ENCODE results near the gene CMTM6. TPM values are rescaled to one million over a fixed set of nuclear protein-coding genes. Genes with fewer than 3 reads are reported as not detected.
A peak's percentile ranks its signal among the peaks of the same experiment; 100 is the strongest.
"Not testable (repeated sequence)": the region's sequence is repeated elsewhere in the genome, so short reads cannot be mapped to it uniquely, and the experiment has no call there.

Gene CMTM6
- total RNA-seq, 1 experiment from 2014 or later: 27.2 TPM

DNA sequence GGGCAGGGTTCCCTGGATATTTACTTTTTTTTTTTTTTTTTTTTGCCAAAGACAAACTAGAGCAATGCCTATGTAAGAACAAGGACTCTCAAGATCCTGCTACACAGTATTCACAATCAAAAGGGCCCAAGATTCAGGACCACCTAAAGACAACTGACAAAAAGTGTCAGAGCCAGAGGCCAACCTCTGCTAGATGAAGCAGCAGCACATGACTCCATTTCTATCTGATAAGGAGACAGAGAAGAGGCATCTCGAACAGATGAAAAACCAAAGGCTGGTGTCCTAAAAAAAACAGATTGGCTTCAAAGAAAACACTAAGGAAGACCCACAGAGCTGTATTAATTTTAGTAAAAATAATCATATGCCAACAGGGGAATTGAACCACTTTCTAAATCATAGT lies 20.0 kb downstream of the CMTM6 start:
- POLR2A ChIA-PET: interaction anchor here (1.5 kb wide), 1 partner anchor 19 kb away, joined by 5 read pairs; the partner anchor contains the start of gene CMTM6
- no peak for TF ChIP-seq CTCF (IDR thresholded peaks at IDR 0.05; ENCODE audit: unreplicated experiment)
- peaks cover 7% of the 10 kb centered on the region for H3K4me1 Mint-ChIP-seq (ENCODE audit: insufficient read depth, unreplicated experiment)
- DNase-seq (ENCODE audit: unreplicated experiment): no peak
- no TSS peak for BruUV-seq (replicated peaks)
- H3K27ac Mint-ChIP-seq (ENCODE audit: low read depth, unreplicated experiment): no peak overlapping the region
- no peaks in the 10 kb centered on the region for H3K27me3 Mint-ChIP-seq (ENCODE audit: insufficient read depth, unreplicated experiment)
- H3K36me3 Mint-ChIP-seq (ENCODE audit: insufficient read depth, unreplicated experiment): peaks cover 29% of the 10 kb centered on the region
- CTCF ChIA-PET: interaction anchor here (4.0 kb wide), 1 partner anchor 14 kb away, joined by 22 read pairs; no protein-coding TSS in a partner anchor
- no peak overlapping the region for H3K4me3 Mint-ChIP-seq (ENCODE audit: unreplicated experiment)
- intact Hi-C loops (cut with micrococcal nuclease): no loop called here
- H3K9me3 Mint-ChIP-seq (ENCODE audit: unreplicated experiment): no peaks in the 10 kb centered on the region

DNA sequence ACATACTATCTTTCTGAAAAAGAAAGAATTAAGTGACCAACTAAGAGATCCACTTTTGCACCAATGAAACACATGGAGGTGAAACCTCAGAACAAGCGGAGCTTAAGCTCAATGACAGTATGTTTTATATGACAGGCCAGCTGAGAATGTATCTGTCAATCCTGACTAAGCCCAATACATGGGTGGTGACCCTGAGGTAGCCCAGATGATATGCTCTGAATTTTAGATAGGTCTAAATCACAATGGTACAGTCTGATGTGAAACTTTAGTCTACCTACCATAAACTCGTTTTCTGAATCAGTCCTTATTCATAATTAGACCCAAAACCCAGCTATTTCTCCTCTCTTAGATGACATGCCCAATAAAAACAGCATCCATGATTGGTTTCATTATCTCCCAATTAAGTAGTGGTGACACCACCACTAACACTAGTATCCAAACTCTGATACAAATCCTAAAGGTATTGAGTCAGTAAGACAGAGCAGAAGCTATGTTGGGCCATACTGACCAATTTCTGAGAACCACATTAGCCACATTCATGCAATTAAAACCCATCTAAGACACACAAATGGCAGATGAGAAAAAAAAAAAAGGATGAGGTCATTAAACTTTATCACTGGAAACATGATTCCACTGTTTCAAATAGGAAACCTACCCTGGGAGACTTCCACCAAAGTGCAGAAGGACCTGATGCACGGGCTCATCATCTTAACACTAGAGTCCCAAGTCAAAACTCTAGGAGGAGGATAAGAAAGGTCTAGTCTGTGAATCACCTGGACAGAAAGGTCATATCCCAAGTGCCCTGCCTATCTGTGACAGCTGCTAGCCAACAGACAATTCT lies 20.6 kb downstream of the CMTM6 start:
- DNase-seq (ENCODE audit: unreplicated experiment): no peak
- intact Hi-C loops (cut with micrococcal nuclease): no loop called here
- no TSS peak for BruUV-seq (replicated peaks)
- peaks cover 28% of the 10 kb centered on the region for H3K36me3 Mint-ChIP-seq (ENCODE audit: insufficient read depth, unreplicated experiment)
- no peaks in the 10 kb centered on the region for H3K27me3 Mint-ChIP-seq (ENCODE audit: insufficient read depth, unreplicated experiment)
- H3K4me3 Mint-ChIP-seq (ENCODE audit: unreplicated experiment): no peak overlapping the region
- CTCF ChIA-PET: interaction anchor here (3.4 kb wide), 1 partner anchor 14 kb away, joined by 14 read pairs; no protein-coding TSS in a partner anchor
- H3K9me3 Mint-ChIP-seq (ENCODE audit: unreplicated experiment): no peaks in the 10 kb centered on the region
- no peak for TF ChIP-seq CTCF (IDR thresholded peaks at IDR 0.05; ENCODE audit: unreplicated experiment)
- H3K4me1 Mint-ChIP-seq (ENCODE audit: insufficient read depth, unreplicated experiment): peaks cover 6% of the 10 kb centered on the region
- POLR2A ChIA-PET: interaction anchor here (1.5 kb wide), 1 partner anchor 20 kb away, joined by 5 read pairs; the partner anchor contains the start of gene CMTM6
- H3K27ac Mint-ChIP-seq (ENCODE audit: low read depth, unreplicated experiment): no peak overlapping the region

DNA sequence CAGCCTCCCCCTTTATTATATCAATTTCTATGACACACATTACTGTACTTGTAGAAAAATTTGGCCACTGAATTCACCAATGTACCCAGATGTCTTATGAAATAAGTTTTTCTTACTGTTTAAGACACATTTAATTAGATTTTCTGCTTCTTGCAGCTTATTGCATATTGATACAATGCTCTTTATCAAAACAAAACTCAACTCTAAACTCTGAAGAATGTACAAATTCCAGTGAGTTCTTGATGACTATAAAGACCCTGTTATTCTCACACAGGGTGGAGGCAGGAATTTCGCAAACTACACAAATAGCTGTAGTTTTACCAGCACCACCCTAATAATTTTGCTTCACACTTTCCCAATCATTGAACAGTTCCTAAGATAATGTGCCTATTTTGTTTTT lies 22.0 kb downstream of the CMTM6 start:
- no peak for TF ChIP-seq CTCF (IDR thresholded peaks at IDR 0.05; ENCODE audit: unreplicated experiment)
- no peak for DNase-seq (ENCODE audit: unreplicated experiment)
- POLR2A ChIA-PET: interaction anchor here (0.5 to 1.3 kb wide), 2 partner anchors 11 to 227 kb away, joined by 3 read pairs; no protein-coding TSS in a partner anchor
- Mint-ChIP-seq H3K4me1 (ENCODE audit: insufficient read depth, unreplicated experiment) (peaks cover 6% of the 10 kb centered on the region), H3K4me3 (ENCODE audit: unreplicated experiment) (no peak overlapping the region), H3K36me3 (ENCODE audit: insufficient read depth, unreplicated experiment) (peaks cover 19% of the 10 kb centered on the region), H3K27ac (ENCODE audit: low read depth, unreplicated experiment) (peak overlapping the region; percentile 75), H3K9me3 (ENCODE audit: unreplicated experiment) (no peaks in the 10 kb centered on the region), H3K27me3 (ENCODE audit: insufficient read depth, unreplicated experiment) (no peaks in the 10 kb centered on the region)
- CTCF ChIA-PET: interaction anchor here (0.6 to 3.4 kb wide), 2 partner anchors 13 to 109 kb away, joined by 3 to 14 read pairs; no protein-coding TSS in a partner anchor
- intact Hi-C loops (cut with micrococcal nuclease): no loop called here
- BruUV-seq (replicated peaks): no TSS peak

DNA sequence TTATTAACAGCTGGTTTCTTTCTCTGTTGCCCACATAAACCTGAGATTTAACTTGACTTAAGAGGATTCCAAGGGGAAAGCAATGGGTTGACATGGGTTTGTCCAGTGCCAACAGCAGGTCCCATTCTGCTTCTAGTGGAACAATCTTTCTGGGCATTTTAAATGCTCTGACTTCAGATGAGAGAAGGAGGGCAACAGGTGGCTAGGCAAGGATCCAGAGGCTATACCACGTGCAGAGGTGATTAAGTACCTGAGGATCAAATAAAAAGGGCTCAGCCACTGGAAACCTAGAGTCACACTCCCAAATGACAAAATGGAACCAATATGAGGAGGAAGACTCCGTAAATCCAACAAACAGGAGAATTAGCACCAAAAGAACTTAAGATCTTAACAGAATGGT lies 28.5 kb downstream of the CMTM6 start:
- DNase-seq (ENCODE audit: unreplicated experiment): no peak
- BruUV-seq (replicated peaks): no TSS peak
- ChIA-PET POLR2A (no interaction called here), CTCF (interaction anchor here (3.4 kb wide), 1 partner anchor 99 kb away, joined by 15 read pairs; no protein-coding TSS in a partner anchor)
- no peak for TF ChIP-seq CTCF (IDR thresholded peaks at IDR 0.05; ENCODE audit: unreplicated experiment)
- Mint-ChIP-seq H3K27ac (ENCODE audit: low read depth, unreplicated experiment) (no peak overlapping the region), H3K9me3 (ENCODE audit: unreplicated experiment) (no peaks in the 10 kb centered on the region), H3K4me3 (ENCODE audit: unreplicated experiment) (no peak overlapping the region), H3K4me1 (ENCODE audit: insufficient read depth, unreplicated experiment) (peaks cover 16% of the 10 kb centered on the region), H3K36me3 (ENCODE audit: insufficient read depth, unreplicated experiment) (peaks cover 11% of the 10 kb centered on the region), H3K27me3 (ENCODE audit: insufficient read depth, unreplicated experiment) (no peaks in the 10 kb centered on the region)
- intact Hi-C loops (cut with micrococcal nuclease): no loop called here

- intact Hi-C loops (cut with micrococcal nuclease); H3K27me3 Mint-ChIP-seq (ENCODE audit: insufficient read depth, unreplicated experiment); POLR2A ChIA-PET; DNase-seq (ENCODE audit: unreplicated experiment); H3K4me3 Mint-ChIP-seq (ENCODE audit: unreplicated experiment); H3K27ac Mint-ChIP-seq (ENCODE audit: low read depth, unreplicated experiment); BruUV-seq (replicated peaks); H3K36me3 Mint-ChIP-seq (ENCODE audit: insufficient read depth, unreplicated experiment); H3K9me3 Mint-ChIP-seq (ENCODE audit: unreplicated experiment): not testable (repeated sequence)
- H3K4me1 Mint-ChIP-seq (ENCODE audit: insufficient read depth, unreplicated experiment): peaks cover 25% of the 10 kb centered on the region
- CTCF ChIA-PET: interaction anchor here (0.6 to 3.4 kb wide), 2 partner anchors 97 to 924 kb away, joined by 3 to 15 read pairs; no protein-coding TSS in a partner anchor
Measured at GRCh38 chr3:32472151-32472550, 30.5 kb downstream of the CMTM6 start.

Data from MCF 10A (cell line).